Measurements from ENCODE around the gene LIN54.
"Not testable (repeated sequence)": the region's sequence is repeated elsewhere in the genome, so short reads cannot be mapped to it uniquely, and the experiment has no call there.

Gene LIN54

DNA sequence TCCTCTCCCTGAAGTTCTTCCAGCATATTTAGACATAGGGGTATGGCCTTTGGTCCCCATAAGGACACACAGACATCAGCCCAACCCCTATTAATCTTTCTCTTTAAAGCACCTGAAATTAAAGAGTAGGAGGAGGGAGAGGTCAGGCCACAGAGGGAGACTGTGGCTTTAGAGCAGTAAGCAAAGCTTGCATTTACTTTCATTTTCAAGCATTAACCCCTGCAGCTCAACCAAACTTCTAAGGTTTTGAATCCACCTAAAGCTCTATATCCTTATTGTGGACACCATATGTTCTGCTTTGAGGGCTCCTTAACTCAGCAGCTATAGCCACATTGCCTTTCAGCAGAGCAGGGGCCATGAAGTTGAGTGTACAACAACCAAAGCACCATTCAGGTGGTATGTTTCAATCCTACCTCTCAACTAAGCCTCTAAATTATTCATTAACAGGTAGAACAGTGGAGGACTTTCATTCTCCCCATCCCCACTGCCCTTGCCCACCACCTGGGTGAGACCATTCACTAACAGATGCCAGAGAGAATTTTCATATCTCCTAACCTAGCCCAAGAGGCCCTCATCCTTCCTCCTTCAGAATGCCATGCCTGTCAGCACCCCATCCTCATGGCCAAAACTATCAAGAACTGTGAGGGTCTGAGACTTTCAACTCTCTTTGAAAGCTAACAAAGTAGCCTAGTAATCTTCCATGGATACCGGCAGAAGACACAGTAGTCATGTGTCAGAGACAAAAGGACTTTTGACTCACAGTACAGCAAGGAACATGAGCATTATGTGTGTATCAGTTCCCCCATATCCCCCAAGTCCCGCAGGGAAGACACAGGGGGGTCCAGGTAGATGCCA is 20.8 kb downstream of the LIN54 start:
- Histone ChIP-seq H4K20me1 (ENCODE audit: insufficient read depth, low read length) (peaks cover 10% of the 10 kb centered on the region), H2AFZ (ENCODE audit: low read length) (no peak overlapping the region), H3K27ac (ENCODE audit: low read length) (no peak overlapping the region)

GRCh38 chr4:82988323-82988832 is 22.2 kb downstream of the LIN54 start:
- Histone ChIP-seq H3K4me1 (ENCODE audit: low read length) (peaks cover 11% of the 10 kb centered on the region), H3K9me2 (replicated peaks; ENCODE audit: insufficient read depth, low read length) (no peaks in the 10 kb centered on the region), H3K9ac (ENCODE audit: low read length) (no peak overlapping the region), H4K20me1 (ENCODE audit: insufficient read depth, low read length) (peaks cover 10% of the 10 kb centered on the region), H3K27ac (ENCODE audit: low read length) (no peak overlapping the region), H3F3A (ENCODE audit: insufficient read depth, low read length) (peaks cover 4% of the 10 kb centered on the region), H3K4me3 (ENCODE audit: low read length) (no peak overlapping the region), H3K79me2 (ENCODE audit: low read length) (peaks cover 91% of the 10 kb centered on the region), H3K4me2 (ENCODE audit: low read depth, low read length) (no peak overlapping the region), H3K36me3 (replicated peaks; ENCODE audit: insufficient read depth, low read length) (no peaks in the 10 kb centered on the region), H3K9me3 (replicated peaks; ENCODE audit: insufficient read depth, low read length) (no peaks in the 10 kb centered on the region), H3K27me3 (replicated peaks; ENCODE audit: insufficient read depth, low read length) (no peaks in the 10 kb centered on the region), H2AFZ (ENCODE audit: low read length) (no peak overlapping the region)
- no peak for DNase-seq
- TF ChIP-seq CTCF (IDR thresholded peaks at IDR 0.05; ENCODE audit: low read length) (no peak), EZH2phosphoT487 (IDR thresholded peaks at IDR 0.05; ENCODE audit: low read length) (no peak), EZH2 (optimal IDR thresholded peaks at IDR 0.05; ENCODE audit: low read depth, low read length) (no peak)

More for the DNA sequence above, 20.8 kb downstream of the LIN54 start:
- Histone ChIP-seq H3K9me2 (replicated peaks; ENCODE audit: insufficient read depth, low read length) (no peaks in the 10 kb centered on the region), H3F3A (ENCODE audit: insufficient read depth, low read length) (peaks cover 4% of the 10 kb centered on the region), H3K4me3 (ENCODE audit: low read length) (no peak overlapping the region), H3K36me3 (replicated peaks; ENCODE audit: insufficient read depth, low read length) (no peaks in the 10 kb centered on the region), H3K9me3 (replicated peaks; ENCODE audit: insufficient read depth, low read length) (no peaks in the 10 kb centered on the region), H3K9ac (ENCODE audit: low read length) (no peak overlapping the region), H3K4me2 (ENCODE audit: low read depth, low read length) (peak overlapping the region; percentile 25; the same call in 1 of the 2 replicates), H3K79me2 (ENCODE audit: low read length) (peaks cover 91% of the 10 kb centered on the region), H3K27me3 (replicated peaks; ENCODE audit: insufficient read depth, low read length) (no peaks in the 10 kb centered on the region), H3K4me1 (ENCODE audit: low read length) (peaks cover 11% of the 10 kb centered on the region)
- no peak for TF ChIP-seq EZH2phosphoT487 (IDR thresholded peaks at IDR 0.05; ENCODE audit: low read length)
- no peak for TF ChIP-seq EZH2 (optimal IDR thresholded peaks at IDR 0.05; ENCODE audit: low read depth, low read length)
- no peak for TF ChIP-seq CTCF (IDR thresholded peaks at IDR 0.05; ENCODE audit: low read length)
- peak; percentile 67 for DNase-seq

- H3K27ac ChIP-seq (ENCODE audit: low read length); H3K36me3 ChIP-seq (replicated peaks; ENCODE audit: insufficient read depth, low read length); DNase-seq; H3K9me2 ChIP-seq (replicated peaks; ENCODE audit: insufficient read depth, low read length); H2AFZ ChIP-seq (ENCODE audit: low read length); H3K4me3 ChIP-seq (ENCODE audit: low read length); H3K9me3 ChIP-seq (replicated peaks; ENCODE audit: insufficient read depth, low read length); H3K27me3 ChIP-seq (replicated peaks; ENCODE audit: insufficient read depth, low read length); H3K4me2 ChIP-seq (ENCODE audit: low read depth, low read length); H3F3A ChIP-seq (ENCODE audit: insufficient read depth, low read length); H3K9ac ChIP-seq (ENCODE audit: low read length): not testable (repeated sequence)
- Histone ChIP-seq H3K79me2 (ENCODE audit: low read length) (peaks cover 93% of the 10 kb centered on the region), H3K4me1 (ENCODE audit: low read length) (peaks cover 11% of the 10 kb centered on the region), H4K20me1 (ENCODE audit: insufficient read depth, low read length) (peaks cover 10% of the 10 kb centered on the region)
Measured at GRCh38 chr4:82987519-82987918, 23.1 kb downstream of the LIN54 start.

DNA sequence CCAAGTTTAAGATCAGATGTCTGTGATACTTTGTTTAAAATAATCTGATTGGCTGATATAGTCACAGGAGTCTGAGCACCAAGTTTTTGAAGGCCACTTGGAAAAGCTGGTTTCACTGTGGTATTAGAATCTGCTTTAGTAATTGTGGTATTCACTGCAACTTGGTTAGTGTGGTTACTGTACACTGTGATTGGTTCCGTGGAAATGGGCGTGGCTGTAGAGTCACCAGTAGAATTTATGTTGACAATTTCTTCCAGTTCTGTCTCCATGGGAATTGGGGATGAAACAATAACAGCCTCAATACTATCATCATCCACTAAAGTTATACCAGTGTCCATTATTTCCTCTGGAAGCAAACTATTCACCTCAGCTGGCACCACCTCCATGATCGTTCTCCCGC is 26.2 kb downstream of the LIN54 start:
- H4K20me1 ChIP-seq (ENCODE audit: insufficient read depth, low read length) = peaks cover 4% of the 10 kb centered on the region; the same call in 1 of the 2 replicates
- H2AFZ ChIP-seq (ENCODE audit: low read length) = no peak overlapping the region
- DNase-seq = no peak
- H3K79me2 ChIP-seq (ENCODE audit: low read length) = peaks cover 70% of the 10 kb centered on the region
- no peaks in the 10 kb centered on the region for H3K9me3 ChIP-seq (replicated peaks; ENCODE audit: insufficient read depth, low read length)
- H3K27me3 ChIP-seq (replicated peaks; ENCODE audit: insufficient read depth, low read length) = no peaks in the 10 kb centered on the region
- H3K27ac ChIP-seq (ENCODE audit: low read length) = no peak overlapping the region
- H3K9ac ChIP-seq (ENCODE audit: low read length) = no peak overlapping the region
- H3K4me1 ChIP-seq (ENCODE audit: low read length) = peaks cover 4% of the 10 kb centered on the region
- no peak overlapping the region for H3K4me2 ChIP-seq (ENCODE audit: low read depth, low read length)
- H3K4me3 ChIP-seq (ENCODE audit: low read length) = no peak overlapping the region
- no peaks in the 10 kb centered on the region for H3K9me2 ChIP-seq (replicated peaks; ENCODE audit: insufficient read depth, low read length)
- TF ChIP-seq CTCF (IDR thresholded peaks at IDR 0.05; ENCODE audit: low read length) = no peak
- TF ChIP-seq EZH2 (optimal IDR thresholded peaks at IDR 0.05; ENCODE audit: low read depth, low read length) = no peak
- TF ChIP-seq EZH2phosphoT487 (IDR thresholded peaks at IDR 0.05; ENCODE audit: low read length) = no peak
- H3F3A ChIP-seq (ENCODE audit: insufficient read depth, low read length) = no peaks in the 10 kb centered on the region
- H3K36me3 ChIP-seq (replicated peaks; ENCODE audit: insufficient read depth, low read length) = no peaks in the 10 kb centered on the region; the same call in 1 of the 2 replicates
